Measurements from ENCODE around the gene CFAP69.

- TF ChIP-seq CBFB (IDR thresholded peaks at IDR 0.05; ENCODE audit: low read depth) (no peak), POLR2A (IDR thresholded peaks at IDR 0.05; ENCODE audit: low read depth, low read length) (no peak), EP300 (IDR thresholded peaks at IDR 0.05; ENCODE audit: borderline replicate concordance in 1 of 2, control insufficient read depth in 1 of 2, low read depth in 2 of 2, low read length in 2 of 2) (no peak)
These were observed 28.8 kb upstream of the CFAP69 start for GRCh38 chr7:90216080-90216674.

Measured in GM12878 (cell line).